Measurements from ENCODE around the gene HSPD1.
A peak's percentile ranks its signal among the peaks of the same experiment; 100 is the strongest.

The HSPD1 gene

GRCh38 chr2:197498937-197499593, 575 bp downstream of the HSPD1 start:
- Histone ChIP-seq H3F3A (ENCODE audit: low read depth) (no peaks in the 10 kb centered on the region), H3K9me2 (replicated peaks; ENCODE audit: low read depth, low read length) (no peaks in the 10 kb centered on the region), H4K20me1 (ENCODE audit: insufficient read depth, low read length, poor library complexity, severe bottlenecking) (peaks cover 78% of the 10 kb centered on the region), H3K4me1 (ENCODE audit: insufficient read depth, low read length, poor library complexity, severe bottlenecking) (peaks cover 57% of the 10 kb centered on the region), H3K4me2 (ENCODE audit: low read depth, low read length, poor library complexity, severe bottlenecking) (peak overlapping the region; percentile 93), H3K36me3 (ENCODE audit: insufficient read depth, low read length) (peaks cover 44% of the 10 kb centered on the region), H3K79me2 (ENCODE audit: insufficient read depth, low read length) (peaks cover 94% of the 10 kb centered on the region), H3K27me3 (ENCODE audit: insufficient read depth, low read length, poor library complexity, severe bottlenecking) (no peaks in the 10 kb centered on the region), H3K9me3 (ENCODE audit: insufficient read depth, low read depth, low read length) (no peaks in the 10 kb centered on the region), H3K9ac (ENCODE audit: low read depth, low read length, poor library complexity, severe bottlenecking) (peak overlapping the region; percentile 89), H2AFZ (ENCODE audit: low read length) (peak overlapping the region; percentile 63), H3K4me3 (ENCODE audit: low read length, poor library complexity, severe bottlenecking) (peak overlapping the region; percentile 91)
- TF ChIP-seq EZH2phosphoT487 (IDR thresholded peaks at IDR 0.05; ENCODE audit: borderline replicate concordance) = no peak
- TF ChIP-seq, protein P1, sequence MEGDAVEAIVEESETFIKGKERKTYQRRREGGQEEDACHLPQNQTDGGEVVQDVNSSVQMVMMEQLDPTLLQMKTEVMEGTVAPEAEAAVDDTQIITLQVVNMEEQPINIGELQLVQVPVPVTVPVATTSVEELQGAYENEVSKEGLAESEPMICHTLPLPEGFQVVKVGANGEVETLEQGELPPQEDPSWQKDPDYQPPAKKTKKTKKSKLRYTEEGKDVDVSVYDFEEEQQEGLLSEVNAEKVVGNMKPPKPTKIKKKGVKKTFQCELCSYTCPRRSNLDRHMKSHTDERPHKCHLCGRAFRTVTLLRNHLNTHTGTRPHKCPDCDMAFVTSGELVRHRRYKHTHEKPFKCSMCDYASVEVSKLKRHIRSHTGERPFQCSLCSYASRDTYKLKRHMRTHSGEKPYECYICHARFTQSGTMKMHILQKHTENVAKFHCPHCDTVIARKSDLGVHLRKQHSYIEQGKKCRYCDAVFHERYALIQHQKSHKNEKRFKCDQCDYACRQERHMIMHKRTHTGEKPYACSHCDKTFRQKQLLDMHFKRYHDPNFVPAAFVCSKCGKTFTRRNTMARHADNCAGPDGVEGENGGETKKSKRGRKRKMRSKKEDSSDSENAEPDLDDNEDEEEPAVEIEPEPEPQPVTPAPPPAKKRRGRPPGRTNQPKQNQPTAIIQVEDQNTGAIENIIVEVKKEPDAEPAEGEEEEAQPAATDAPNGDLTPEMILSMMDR (conservative IDR thresholded peaks at IDR 0.05; ENCODE audit: low read length) = no peak

- peak overlapping the region; percentile 93 for H3K4me2 ChIP-seq (ENCODE audit: low read depth, low read length, poor library complexity, severe bottlenecking)
- H3K4me1 ChIP-seq (ENCODE audit: insufficient read depth, low read length, poor library complexity, severe bottlenecking) = peaks cover 57% of the 10 kb centered on the region
- H3K9ac ChIP-seq (ENCODE audit: low read depth, low read length, poor library complexity, severe bottlenecking) = peak overlapping the region; percentile 89
- no peaks in the 10 kb centered on the region for H3K9me3 ChIP-seq (ENCODE audit: insufficient read depth, low read depth, low read length)
- TF ChIP-seq EZH2phosphoT487 (IDR thresholded peaks at IDR 0.05; ENCODE audit: borderline replicate concordance) = no peak
- peaks cover 76% of the 10 kb centered on the region for H4K20me1 ChIP-seq (ENCODE audit: insufficient read depth, low read length, poor library complexity, severe bottlenecking)
- peak overlapping the region; percentile 91 for H3K4me3 ChIP-seq (ENCODE audit: low read length, poor library complexity, severe bottlenecking)
- H3K27me3 ChIP-seq (ENCODE audit: insufficient read depth, low read length, poor library complexity, severe bottlenecking) = no peaks in the 10 kb centered on the region
- H3K36me3 ChIP-seq (ENCODE audit: insufficient read depth, low read length) = peaks cover 46% of the 10 kb centered on the region
- peaks cover 94% of the 10 kb centered on the region for H3K79me2 ChIP-seq (ENCODE audit: insufficient read depth, low read length)
- no peak overlapping the region for H2AFZ ChIP-seq (ENCODE audit: low read length)
- H3F3A ChIP-seq (ENCODE audit: low read depth) = no peaks in the 10 kb centered on the region
- H3K9me2 ChIP-seq (replicated peaks; ENCODE audit: low read depth, low read length) = no peaks in the 10 kb centered on the region
These were observed 1.3 kb downstream of the HSPD1 start for GRCh38 chr2:197498235-197498936.

DNA sequence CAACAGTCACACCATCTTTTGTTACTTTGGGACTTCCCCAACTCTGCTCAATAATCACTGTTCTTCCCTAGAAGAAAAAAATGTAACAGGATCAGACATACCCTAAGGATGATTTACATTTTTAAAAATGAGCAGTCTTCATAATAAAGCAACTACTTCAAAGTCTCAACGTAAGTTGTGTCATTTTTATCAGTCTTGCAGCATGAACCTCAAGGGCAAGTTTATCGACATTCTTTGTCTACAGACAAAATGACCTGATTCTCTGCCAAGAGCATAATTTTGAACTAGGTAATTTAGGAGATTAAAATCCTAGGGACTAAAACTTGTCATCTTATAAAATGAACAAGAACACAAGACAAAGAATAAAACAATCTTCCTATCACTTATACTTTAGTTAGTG, 2.3 kb downstream of the HSPD1 start:
- H3K9me3 ChIP-seq (ENCODE audit: insufficient read depth, low read depth, low read length) = no peaks in the 10 kb centered on the region
- no peak overlapping the region for H2AFZ ChIP-seq (ENCODE audit: low read length)
- H3K9me2 ChIP-seq (replicated peaks; ENCODE audit: low read depth, low read length) = no peaks in the 10 kb centered on the region
- H3K36me3 ChIP-seq (ENCODE audit: insufficient read depth, low read length) = peaks cover 56% of the 10 kb centered on the region
- H4K20me1 ChIP-seq (ENCODE audit: insufficient read depth, low read length, poor library complexity, severe bottlenecking) = peaks cover 78% of the 10 kb centered on the region
- peak overlapping the region; percentile 91 for H3K4me3 ChIP-seq (ENCODE audit: low read length, poor library complexity, severe bottlenecking)
- no peaks in the 10 kb centered on the region for H3F3A ChIP-seq (ENCODE audit: low read depth)
- peaks cover 56% of the 10 kb centered on the region for H3K4me1 ChIP-seq (ENCODE audit: insufficient read depth, low read length, poor library complexity, severe bottlenecking)
- no peaks in the 10 kb centered on the region for H3K27me3 ChIP-seq (ENCODE audit: insufficient read depth, low read length, poor library complexity, severe bottlenecking)
- H3K79me2 ChIP-seq (ENCODE audit: insufficient read depth, low read length) = peaks cover 94% of the 10 kb centered on the region
- peak overlapping the region; percentile 89 for H3K9ac ChIP-seq (ENCODE audit: low read depth, low read length, poor library complexity, severe bottlenecking)
- H3K4me2 ChIP-seq (ENCODE audit: low read depth, low read length, poor library complexity, severe bottlenecking) = peak overlapping the region; percentile 93
- no peak for TF ChIP-seq EZH2phosphoT487 (IDR thresholded peaks at IDR 0.05; ENCODE audit: borderline replicate concordance)
- TF ChIP-seq, protein P1 (conservative IDR thresholded peaks at IDR 0.05; ENCODE audit: low read length) = no peak

Data from Loucy (cell line).